Heart right ventricle (tissue), 16 donors: ENCODE results near the gene TFB1M. TPM values are rescaled to one million over a fixed set of nuclear protein-coding genes. Genes with fewer than 3 reads are reported as not detected.
"Not testable (repeated sequence)": the region's sequence is repeated elsewhere in the genome, so short reads cannot be mapped to it uniquely, and the experiment has no call there.

ENCODE experiments used
- ATAC-seq, 8 donors: fragments of 200-7000 bp; cut with Tn5 transposase; one replicate each; pipeline ENCODE4 v1.9.1; 2020; ENCODE audit warnings: mild to moderate bottlenecking in 8 of 8, moderate library complexity in 8 of 8, moderate number of reproducible peaks in 1 of 8
- DNase-seq, 2 donors: peaks; one replicate each; pipeline ENCODE4 v3.0.0-alpha.2; 2020
- H3K27ac ChIP-seq, 10 donors: fragments of 200-600 bp; sonication (generic) in 2 of 10; one replicate each; pipeline versions ENCODE4 v1.5.0 to v1.8.0; 2020 to 2022; ENCODE audit warnings: mild to moderate bottlenecking in 3 of 10
- H3K27me3 ChIP-seq, 7 donors: fragments of 200-600 bp; one replicate each; pipeline ENCODE4 v1.8.0; 2021 to 2022; ENCODE audit warnings: mild to moderate bottlenecking in 2 of 7
- H3K36me3 ChIP-seq, 9 donors: fragments of 200-600 bp; sonication (generic) in 1 of 9; one replicate each; pipeline versions ENCODE4 v1.5.0 to v1.8.0; 2020 to 2022; ENCODE audit warnings: mild to moderate bottlenecking in 2 of 9
- H3K4me1 ChIP-seq, 9 donors: fragments of 200-600 bp; sonication (generic) in 1 of 9; one replicate each; pipeline versions ENCODE4 v1.5.0 to v1.8.0; 2020 to 2022; ENCODE audit warnings: mild to moderate bottlenecking in 4 of 9
- H3K4me3 ChIP-seq, 10 donors: fragments of 200-600 bp; sonication (generic) in 2 of 10; one replicate each; pipeline versions ENCODE4 v1.5.0 to v1.8.0; 2020 to 2022; ENCODE audit warnings: mild to moderate bottlenecking in 7 of 10, moderate library complexity in 2 of 10
- H3K9me3 ChIP-seq, 11 donors: fragments of 200-600 bp in 10 of 11; sonication (generic) in 2 of 11; one replicate each; pipeline versions ENCODE4 v1.5.0 to v1.8.0; 2013 to 2022; ENCODE audit warnings: mild to moderate bottlenecking in 2 of 11, control low read depth in 1 of 11, moderate library complexity in 1 of 11
- CTCF ChIP-seq, 9 donors: fragments of 200-600 bp; sonication (generic) in 2 of 9; IDR thresholded peaks; one replicate each; pipeline versions ENCODE4 v1.5.0 to v1.8.0; 2021 to 2022; ENCODE audit warnings: antibody characterized with exemption in 9 of 9, mild to moderate bottlenecking in 5 of 9, moderate library complexity in 1 of 9
- WGBS, 2 donors: extraction: QIAGEN DNeasy Blood & Tissue Kit; methylation state at CpG; one replicate each; pipeline ENCODE4 v1.1.7; 2013; ENCODE audit warnings: inconsistent platforms in 1 of 2; 5-methylcytosine and 5-hydroxymethylcytosine counted together
- intact Hi-C, 10 donors: fragments of 100-400 bp; cut with DNase I; formaldehyde crosslinking; loops; one replicate each; pipeline versions ENCODE4 v1.11.1 to v1.14.2; 2022
- polyA plus RNA-seq, 2 donors: library from polyadenylated mRNA; stranded (reverse); fragments of 200-250 nt; gene quantifications; one replicate each; pipeline ENCODE4 v1.2.3, GENCODE V29; 2013
- total RNA-seq, 10 donors: library from RNA; stranded (reverse); fragmentation: NEBNext Ultra II Directional in 3 of 10; extraction: Animal tissue kit (Norgen Biotek cat#: 25700) in 3 of 10; gene quantifications; one replicate each; pipeline versions ENCODE4 v1.2.1 to v1.2.4, GENCODE V29; 2021 to 2023
- donor health status: Arrhythmogenic right ventricular cardiomyopathy.
- donor health status: ischemic (EF 13 %, LVEDD 7.1; RV severe dilation, severe dysfunction).
- donor health status: healthy with polysubstance abuse.
- donor health status: DM: no; HTN: yes; CAD: no.
- donor health status: DM: no; HTN: no; CAD: no.
- donor health status: ischemic (EF 25% LVEDD 6.9; RV normal size, moderate dysfunction).
- donor health status: ischemic (EF 25% LVEDD 5.7; RV mildly dilated, moderate dysfunction).
- donor health status: healthy.
- donor health status: DM: yes; HTN: yes; CAD: no.
- donor health status: Ischemic cardiomyopathy.
- donor health status: ischemic (EF 35%, LVEDD 5.7; RV mildly dilated, moderate dysfunction).
- donor health status: nonischemic (EF 11% LVEDD 7.7; RV severe dilation, severe dysfunction).
- donor health status: DM: yes; HTN: yes; CAD: no.
- donor health status: PGD.
- donor health status: ischemic (EF 29% LVEDD 5.4; RV normal size, mild dysfunction).
- donor health status: nonischemic (EF 23%, LVEDD 6.1; RV moderate dilation, normal function).

Gene TFB1M
- total and polyA plus RNA-seq, 12 donors, result 9.7 to 23.1 (median 17.9) TPM

GRCh38 chr6:155313602-155314091 is 637 bp downstream of the TFB1M start:
- WGBS, 2 donors, result 2% methylated on average over 15 of the region's 15 CpGs
- peak overlapping the region; percentile 61 to 94 (median 80) for H3K4me3 ChIP-seq
- peaks cover 0 to 43% (median 6%) of the 10 kb centered on the region in 9 donors for H3K36me3 ChIP-seq
- H3K27ac ChIP-seq, result peak overlapping the region; percentile 2 to 90 (median 84)
- intact Hi-C loops, result loop anchor here in 4 of 10 donors (1.0 to 10.0 kb wide), 5 partner anchors 35 to 1961 kb away; no protein-coding TSS in a partner anchor
- peaks cover 0 to 28% (median 14%) of the 10 kb centered on the region in 9 donors for H3K4me1 ChIP-seq
- no peak for TF ChIP-seq CTCF (IDR thresholded peaks at IDR 0.05)
- H3K27me3 ChIP-seq, result no peaks in the 10 kb centered on the region
- ATAC-seq (peak in 5 of 8 donors; percentile 15 to 36 (median 21)), DNase-seq (peak in 1 of 2 donors; percentile 9)
- H3K9me3 ChIP-seq, result no peaks in the 10 kb centered on the region

- not testable (repeated sequence) for ATAC-seq, H3K27ac ChIP-seq, DNase-seq, H3K27me3 ChIP-seq, H3K9me3 ChIP-seq
- 95% methylated on average over 7 of the region's 7 CpGs for WGBS, 2 donors
- Histone ChIP-seq H3K4me1 (peaks cover 0 to 28% (median 14%) of the 10 kb centered on the region in 9 donors), H3K4me3 (peak overlapping the region in 1 of 10 donors; percentile 88), H3K36me3 (peaks cover 0 to 50% (median 6%) of the 10 kb centered on the region in 9 donors)
- intact Hi-C loops, result loop anchor here in 4 of 10 donors (5.0 to 10.0 kb wide), 4 partner anchors 128 to 1962 kb away; no protein-coding TSS in a partner anchor
Measured at GRCh38 chr6:155312950-155313349, 1.3 kb downstream of the TFB1M start.

GRCh38 chr6:155311583-155311982 is 2.7 kb downstream of the TFB1M start:
- no peaks in the 10 kb centered on the region for H3K9me3 ChIP-seq
- ATAC-seq (no peak), DNase-seq (no peak)
- H3K4me3 ChIP-seq, result no peak overlapping the region
- H3K27ac ChIP-seq, result no peak overlapping the region
- H3K4me1 ChIP-seq, result peaks cover 0 to 28% (median 14%) of the 10 kb centered on the region in 9 donors
- 86 to 88% methylated on average over 2 of the region's 2 CpGs for WGBS, 2 donors
- H3K36me3 ChIP-seq, result peaks cover 0 to 58% (median 6%) of the 10 kb centered on the region in 9 donors
- intact Hi-C loops, result loop anchor here in 4 of 10 donors (5.0 to 10.0 kb wide), 4 partner anchors 127 to 1963 kb away; no protein-coding TSS in a partner anchor
- no peak for TF ChIP-seq CTCF (IDR thresholded peaks at IDR 0.05)
- no peaks in the 10 kb centered on the region for H3K27me3 ChIP-seq

- ATAC-seq (no peak), DNase-seq (no peak)
- TF ChIP-seq CTCF (IDR thresholded peaks at IDR 0.05), result no peak
- H3K27ac ChIP-seq, result no peak overlapping the region
- H3K4me1 ChIP-seq, result peaks cover 0 to 28% (median 14%) of the 10 kb centered on the region in 9 donors
- H3K9me3 ChIP-seq, result no peaks in the 10 kb centered on the region
- peaks cover 0 to 63% (median 6%) of the 10 kb centered on the region in 9 donors for H3K36me3 ChIP-seq
- WGBS, 2 donors, result 22 to 27% methylated on average over 6 of the region's 6 CpGs
- no peak overlapping the region for H3K4me3 ChIP-seq
- intact Hi-C loops, result loop anchor here in 4 of 10 donors (5.0 to 10.0 kb wide), 4 partner anchors 126 to 1964 kb away; no protein-coding TSS in a partner anchor
- H3K27me3 ChIP-seq, result no peaks in the 10 kb centered on the region
Measured at GRCh38 chr6:155311086-155311485, 3.2 kb downstream of the TFB1M start.

- TF ChIP-seq CTCF (IDR thresholded peaks at IDR 0.05), result no peak
- H3K4me1 ChIP-seq, result peaks cover 0 to 26% (median 14%) of the 10 kb centered on the region in 9 donors
- ATAC-seq, result no peak
- no peak overlapping the region for H3K27ac ChIP-seq
- H3K4me3 ChIP-seq, result no peak overlapping the region
- DNase-seq, result no peak
- intact Hi-C loops, result loop anchor here in 4 of 10 donors (5.0 to 10.0 kb wide), 4 partner anchors 126 to 1964 kb away; no protein-coding TSS in a partner anchor
- peaks cover 0 to 65% (median 6%) of the 10 kb centered on the region in 9 donors for H3K36me3 ChIP-seq
- H3K9me3 ChIP-seq, result no peaks in the 10 kb centered on the region
- 81 to 82% methylated on average over 2 of the region's 2 CpGs for WGBS, 2 donors
- H3K27me3 ChIP-seq, result no peaks in the 10 kb centered on the region
Measured at GRCh38 chr6:155310596-155310995, 3.7 kb downstream of the TFB1M start.
